T1000 (cell line): Measurements from ENCODE around the gene PLK1.
"Not testable (repeated sequence)": the region's sequence is repeated elsewhere in the genome, so short reads cannot be mapped to it uniquely, and the experiment has no call there.

Experiments used
- DNase-seq: peaks from one replicate; lab custom pipeline; 2025; ENCODE audit warnings: mixed read lengths; lab: John Stamatoyannopoulos, UW

PLK1 gene

DNA sequence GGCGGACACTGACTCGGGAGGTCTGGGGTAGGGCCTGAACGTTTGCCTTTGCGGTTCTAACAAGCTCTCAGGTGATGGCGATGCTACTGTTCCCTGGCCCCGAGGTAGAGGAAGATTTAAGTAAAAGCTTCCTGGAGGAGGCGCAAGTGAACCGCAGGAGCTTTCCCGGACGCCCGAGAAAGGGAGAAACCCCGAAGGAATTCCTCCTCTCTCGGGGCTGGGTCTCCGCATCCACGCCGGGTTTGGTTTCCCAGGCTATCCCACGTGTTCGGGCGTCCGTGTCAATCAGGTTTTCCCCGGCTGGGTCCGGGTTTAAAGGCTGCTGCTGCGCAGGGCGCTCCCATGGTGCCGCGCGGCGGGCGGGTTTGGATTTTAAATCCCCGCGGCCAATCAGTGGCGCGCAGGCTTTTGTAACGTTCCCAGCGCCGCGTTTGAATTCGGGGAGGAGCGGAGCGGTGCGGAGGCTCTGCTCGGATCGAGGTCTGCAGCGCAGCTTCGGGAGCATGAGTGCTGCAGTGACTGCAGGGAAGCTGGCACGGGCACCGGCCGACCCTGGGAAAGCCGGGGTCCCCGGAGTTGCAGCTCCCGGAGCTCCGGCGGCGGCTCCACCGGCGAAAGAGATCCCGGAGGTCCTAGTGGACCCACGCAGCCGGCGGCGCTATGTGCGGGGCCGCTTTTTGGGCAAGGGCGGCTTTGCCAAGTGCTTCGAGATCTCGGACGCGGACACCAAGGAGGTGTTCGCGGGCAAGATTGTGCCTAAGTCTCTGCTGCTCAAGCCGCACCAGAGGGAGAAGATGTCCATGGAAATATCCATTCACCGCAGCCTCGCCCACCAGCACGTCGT lies at the start of gene PLK1:
PLK1 (plus strand) TSS at position 460 of the 844 bp plus-strand sequence; CDS start at position 504, 44 bp downstream.
- DNase-seq: peak; percentile 80

DNA sequence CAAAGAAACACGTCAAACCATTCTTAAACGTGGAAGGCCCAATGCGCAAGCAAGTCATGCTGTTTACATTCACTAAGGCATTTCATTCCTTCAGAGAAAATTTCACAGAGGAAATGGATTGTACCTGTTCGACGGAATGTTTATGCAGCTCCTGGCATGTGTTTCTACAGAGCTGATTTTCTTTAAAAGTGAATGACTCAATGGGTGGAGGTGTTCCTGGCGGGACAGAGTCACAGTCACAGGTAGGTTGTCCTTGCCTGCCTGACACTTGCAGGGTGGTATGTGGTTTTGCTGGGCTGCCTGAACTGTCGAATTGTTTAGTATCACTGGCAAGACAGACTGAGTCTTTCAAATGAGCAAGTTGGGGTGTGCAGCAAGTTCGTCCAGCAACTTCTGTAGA lies 49.2 kb upstream of the PLK1 start:
- no peak for DNase-seq

DNA sequence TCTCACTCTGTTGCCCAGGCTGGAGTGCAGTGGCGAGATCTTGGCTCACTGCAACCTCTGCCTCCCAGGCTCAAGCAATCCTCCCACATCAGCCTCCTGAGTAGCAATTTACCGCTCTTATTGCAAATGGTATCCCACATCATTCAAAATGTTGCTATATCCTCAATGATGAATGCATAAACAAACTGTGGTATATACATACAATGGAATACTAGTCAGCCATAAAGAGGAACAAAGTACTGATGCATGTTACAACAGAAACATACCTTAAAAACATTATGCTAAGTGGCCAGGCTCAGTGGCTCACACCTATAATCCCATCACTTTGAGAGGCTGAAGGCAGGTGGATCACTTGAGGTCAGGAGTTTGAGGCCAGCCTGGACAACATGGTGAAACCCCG lies 46.8 kb upstream of the PLK1 start:
- not testable (repeated sequence) for DNase-seq

DNA sequence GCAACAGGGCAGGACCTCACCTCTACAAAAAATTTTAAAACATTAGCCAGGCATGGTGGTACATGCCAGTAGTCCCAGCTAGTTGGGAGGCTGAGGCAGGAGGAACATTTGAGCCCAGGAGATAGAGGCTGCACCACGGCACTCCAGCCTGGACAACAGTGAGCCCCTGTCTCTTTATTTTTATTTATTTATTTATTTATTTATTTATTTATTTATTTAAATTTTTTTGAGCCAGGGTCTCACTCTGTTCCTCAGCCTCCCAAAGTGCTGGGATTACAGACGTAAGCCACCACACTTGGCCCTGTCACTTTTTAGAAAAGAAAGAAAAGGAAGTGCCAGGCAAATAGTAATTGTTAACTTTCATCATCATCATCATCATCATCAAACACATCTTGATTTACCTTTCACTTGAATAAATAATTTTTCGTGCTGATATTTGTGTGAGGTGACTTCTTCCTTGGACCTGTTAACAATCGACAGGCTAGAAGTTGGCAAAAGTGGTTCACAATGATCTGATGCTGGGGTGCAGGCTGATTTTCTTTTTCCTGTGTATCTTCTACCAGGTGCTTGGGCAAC lies 44.1 kb upstream of the PLK1 start:
- DNase-seq: no peak

DNA sequence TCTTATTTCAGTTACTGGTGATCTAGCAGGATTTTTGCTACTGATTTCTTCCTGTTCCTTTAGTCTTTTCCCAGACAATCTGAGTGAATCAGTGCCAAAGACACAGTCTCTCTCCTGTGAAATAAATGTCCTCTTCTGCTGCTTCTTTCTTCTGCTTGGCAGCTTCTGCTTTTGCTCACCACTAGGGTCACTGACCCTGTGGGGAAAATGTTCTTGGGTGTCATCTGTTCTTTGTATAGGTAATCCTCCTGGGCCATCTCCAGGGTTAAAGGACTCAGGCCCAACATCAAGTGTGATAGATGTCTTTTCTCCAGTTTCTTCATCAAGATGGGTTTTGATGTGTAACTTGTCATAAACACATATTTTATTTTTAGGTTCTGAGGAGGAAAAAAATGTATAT lies 42.7 kb upstream of the PLK1 start:
- no peak for DNase-seq

DNA sequence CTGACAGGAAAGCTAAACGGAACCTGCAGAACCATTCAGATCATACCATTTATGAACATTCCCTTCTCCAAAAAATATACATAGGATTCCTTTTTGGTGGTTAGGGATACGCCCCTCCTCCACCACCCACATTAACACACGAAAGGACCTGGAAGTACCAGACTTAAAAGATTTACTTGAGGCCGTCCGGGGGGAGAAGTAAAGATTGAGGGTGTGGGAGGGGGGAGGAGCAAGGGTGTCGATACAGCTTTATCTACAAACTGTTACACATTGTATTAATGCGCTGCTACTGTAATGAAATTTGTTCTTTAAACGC lies 38.1 kb upstream of the PLK1 start:
- no peak for DNase-seq

DNA sequence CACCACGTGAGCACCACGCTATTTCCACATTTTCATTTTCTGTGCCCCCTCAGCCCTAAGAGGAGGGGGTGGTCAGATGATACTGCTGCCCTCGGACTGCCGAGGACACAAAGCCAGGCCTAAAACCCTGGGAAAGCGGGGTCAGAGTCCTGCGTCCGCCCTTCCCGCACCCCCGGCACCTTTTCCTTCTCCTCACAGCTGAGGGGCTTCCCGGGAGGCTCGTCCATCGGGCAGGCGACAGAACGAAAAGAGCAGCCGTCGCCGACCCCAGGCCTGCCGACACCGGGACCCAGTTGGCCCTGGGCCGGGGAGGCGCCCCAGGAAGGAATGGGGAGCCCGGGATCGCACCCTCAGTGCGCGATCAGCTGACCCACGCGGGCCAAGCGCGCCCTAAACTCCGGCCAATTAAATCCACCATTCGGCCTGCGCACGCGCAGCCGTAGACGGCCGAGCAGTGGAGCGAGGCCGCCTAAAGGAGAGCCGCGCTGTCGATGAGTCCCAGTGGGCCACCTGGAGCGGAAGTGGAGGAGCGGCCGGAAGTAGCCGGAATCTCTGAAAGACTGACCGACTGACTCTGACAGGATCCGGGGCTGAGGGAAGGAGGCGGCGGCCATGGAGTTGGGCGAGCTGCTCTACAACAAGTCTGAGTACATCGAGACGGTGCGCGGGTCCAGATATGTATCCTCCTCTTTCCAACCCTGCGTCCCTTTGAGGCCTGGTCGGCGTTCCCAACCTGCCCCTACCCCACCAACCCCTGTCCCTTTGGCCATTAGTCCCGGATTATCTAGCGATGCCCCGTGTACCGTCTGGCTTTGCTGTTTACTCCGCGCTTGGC lies 37.5 kb upstream of the PLK1 start, which contains the start of the genes DCTN5 and PALB2:
DCTN5 (plus strand) TSS at position 536 of the 835 bp plus-strand sequence; CDS start at position 613, 77 bp downstream.
PALB2 (minus strand) TSS at position 380 of the 835 bp plus-strand sequence; CDS start at position 227, 153 bp downstream.
- DNase-seq: peak; percentile 93

DNA sequence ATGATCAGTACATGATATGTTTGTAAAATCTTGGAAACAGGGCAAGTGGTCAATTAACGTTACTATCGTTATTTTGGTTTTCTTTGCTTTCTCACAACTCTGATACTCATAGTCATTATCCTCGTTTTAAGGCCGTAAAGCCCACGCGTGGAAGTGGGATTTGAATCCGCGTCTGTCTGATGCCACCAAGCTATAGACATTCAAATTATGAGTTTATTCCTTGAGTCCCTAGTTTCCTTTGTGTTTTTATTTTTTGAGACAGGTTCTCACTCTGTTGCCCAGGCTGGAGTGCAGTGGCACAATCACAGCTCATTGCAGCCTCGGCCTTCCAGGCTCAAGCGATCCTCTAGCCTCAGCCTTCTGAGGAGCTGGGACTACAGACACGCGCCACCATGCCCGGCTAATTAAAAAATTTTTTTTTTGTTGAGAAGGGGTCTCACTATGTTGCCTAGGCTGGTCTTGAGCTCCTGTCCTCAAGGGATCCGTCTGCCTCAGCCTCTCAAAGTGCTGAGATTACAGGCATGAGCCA lies 36.4 kb upstream of the PLK1 start:
- no peak for DNase-seq

DNA sequence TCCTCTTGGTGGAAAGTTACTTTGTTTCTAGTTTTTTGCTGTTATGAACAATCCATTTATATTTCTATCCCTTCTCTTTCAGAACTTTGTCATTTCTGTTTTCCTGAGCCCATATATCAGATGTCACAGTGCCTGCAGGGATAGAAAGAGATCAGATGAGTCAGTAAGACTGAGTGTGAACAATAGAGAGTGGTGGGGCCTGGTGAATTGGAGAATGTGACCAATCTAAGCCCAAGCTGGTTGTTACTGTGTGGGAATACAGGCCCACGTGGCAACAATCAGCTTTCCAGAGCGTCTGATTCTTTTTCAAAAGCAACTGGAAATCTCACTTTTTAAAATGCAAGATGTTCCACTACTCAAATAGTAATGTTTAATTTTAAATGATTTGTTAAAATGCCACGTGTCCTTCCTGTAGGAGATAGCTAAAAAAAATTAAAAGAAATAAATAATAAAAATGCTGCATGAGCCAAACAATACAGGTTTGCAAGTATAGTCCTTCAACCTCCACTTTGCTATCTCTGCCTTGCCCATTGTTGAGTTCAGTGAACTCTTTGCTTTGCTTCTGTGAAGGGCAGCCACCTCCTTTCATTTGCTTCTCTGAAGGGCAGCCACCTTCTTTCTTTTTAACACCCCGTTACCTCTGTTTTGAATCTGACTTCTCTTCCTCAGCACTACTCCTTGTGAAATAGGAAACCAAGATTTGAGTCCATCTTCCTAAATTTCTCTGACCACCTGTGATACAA lies 27.8 kb upstream of the PLK1 start:
- no peak for DNase-seq

DNA sequence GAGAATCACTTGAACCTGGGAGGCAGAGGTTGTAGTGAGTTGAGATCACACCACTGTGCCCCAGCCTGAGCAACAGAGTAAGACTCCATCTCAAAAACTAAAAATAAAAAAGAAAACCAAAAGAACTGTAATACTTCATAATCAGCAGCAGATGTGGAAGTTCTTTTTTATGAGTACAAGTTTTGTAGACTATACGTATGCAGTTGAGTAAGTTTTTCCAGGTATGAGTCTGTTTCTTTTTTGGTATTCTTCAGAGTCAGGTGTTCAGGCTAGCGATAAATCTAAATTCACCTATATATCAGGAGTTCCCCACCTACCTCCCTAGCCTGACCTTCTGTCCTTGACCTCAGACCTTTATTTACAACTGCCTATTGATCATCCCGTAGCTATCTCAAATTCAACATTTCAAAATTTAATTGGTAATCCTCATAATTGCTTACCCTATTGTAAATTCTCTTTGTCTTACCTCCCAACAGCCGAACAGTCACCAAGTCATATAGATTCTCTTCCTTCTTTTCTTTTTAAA lies 26.7 kb upstream of the PLK1 start:
- no peak for DNase-seq

DNA sequence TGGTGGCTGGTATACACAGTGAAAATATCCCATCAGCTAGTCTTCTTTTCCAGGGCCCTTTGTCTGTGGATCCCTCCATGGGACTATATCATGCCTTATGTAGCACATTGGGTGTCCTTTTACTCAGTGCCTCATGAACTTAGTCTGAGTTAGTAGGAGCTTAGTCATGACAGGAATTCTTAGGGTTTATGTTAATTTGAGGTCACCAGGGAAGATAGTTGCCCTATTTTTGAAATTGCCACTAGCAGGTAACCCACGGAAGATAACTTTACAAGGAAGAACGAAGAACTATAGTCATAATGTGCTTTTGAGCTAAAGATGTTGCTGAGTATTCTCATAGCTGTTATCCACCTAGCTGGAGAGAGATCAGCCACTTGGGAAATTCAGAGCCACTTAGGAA lies 14.8 kb upstream of the PLK1 start:
- DNase-seq: no peak

DNA sequence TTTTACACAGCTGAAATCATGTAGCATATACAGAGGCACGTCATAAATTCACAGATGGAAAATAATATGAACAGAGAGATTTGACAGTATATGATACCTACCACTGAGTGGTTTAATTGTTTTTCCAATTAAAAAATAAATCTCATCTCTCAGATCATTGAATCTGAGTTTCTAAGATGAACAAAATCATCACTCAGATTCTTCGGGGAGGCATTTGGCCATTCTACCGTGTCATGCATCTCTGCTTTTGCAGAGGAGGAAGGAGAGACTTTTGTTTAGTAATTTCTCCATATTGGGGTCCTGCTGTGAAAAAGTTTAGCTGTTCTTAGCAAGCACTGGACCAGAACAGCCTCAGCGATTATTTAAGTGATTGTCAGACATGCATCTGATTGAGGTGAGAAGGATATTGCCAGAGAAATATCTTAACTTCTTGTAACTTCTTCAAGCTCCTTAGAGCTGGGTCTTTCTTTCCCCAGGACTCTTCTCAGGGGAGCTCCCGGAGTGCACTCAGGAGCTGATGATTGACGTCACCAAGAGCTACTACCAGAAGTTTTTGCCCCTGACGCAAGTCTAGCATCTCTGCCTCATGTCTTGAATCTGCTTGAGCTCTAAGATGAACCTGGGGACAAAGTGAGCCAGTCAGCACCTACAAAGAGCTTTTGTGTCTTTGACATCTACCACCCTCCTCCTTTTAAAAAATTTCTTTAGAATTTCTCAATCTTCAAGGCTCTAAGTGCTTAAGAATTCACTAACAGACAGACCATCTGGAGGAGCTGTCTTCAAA lies 11.9 kb upstream of the PLK1 start:
- no peak for DNase-seq

DNA sequence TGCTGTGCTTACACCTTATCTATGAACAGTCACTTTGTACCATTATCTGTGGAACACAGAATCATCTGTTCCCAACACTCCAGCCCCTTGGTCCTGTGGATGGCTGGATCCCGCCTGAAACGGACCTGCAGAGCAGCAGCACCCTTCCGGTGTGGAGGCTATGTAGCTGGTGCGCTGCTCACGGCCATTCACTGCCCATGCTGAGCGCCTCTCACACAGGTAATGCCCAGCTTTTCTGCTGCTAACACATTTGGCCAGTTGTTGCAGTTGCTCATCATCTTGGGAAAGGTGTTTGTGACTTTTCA lies 11.4 kb upstream of the PLK1 start:
- DNase-seq: no peak

DNA sequence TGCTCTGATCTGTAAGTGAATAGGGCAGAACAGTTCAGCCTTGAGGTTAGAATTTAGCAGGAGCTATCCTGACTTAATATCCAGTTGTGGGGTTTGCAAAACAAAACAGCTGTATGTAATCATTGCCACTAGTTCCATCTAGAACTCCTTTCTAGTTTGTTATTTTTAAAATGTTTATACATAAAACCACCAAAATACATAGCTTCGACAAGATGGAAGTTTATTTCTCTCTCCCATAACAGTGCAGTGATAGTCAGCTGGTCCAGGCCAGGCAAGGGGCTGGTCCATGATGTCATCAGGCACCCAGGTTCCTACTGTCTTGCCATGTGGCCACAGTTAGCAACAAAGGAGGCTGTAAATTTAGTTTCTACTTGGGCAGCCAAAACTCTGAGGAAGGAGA lies 10.5 kb upstream of the PLK1 start:
- DNase-seq: no peak

DNA sequence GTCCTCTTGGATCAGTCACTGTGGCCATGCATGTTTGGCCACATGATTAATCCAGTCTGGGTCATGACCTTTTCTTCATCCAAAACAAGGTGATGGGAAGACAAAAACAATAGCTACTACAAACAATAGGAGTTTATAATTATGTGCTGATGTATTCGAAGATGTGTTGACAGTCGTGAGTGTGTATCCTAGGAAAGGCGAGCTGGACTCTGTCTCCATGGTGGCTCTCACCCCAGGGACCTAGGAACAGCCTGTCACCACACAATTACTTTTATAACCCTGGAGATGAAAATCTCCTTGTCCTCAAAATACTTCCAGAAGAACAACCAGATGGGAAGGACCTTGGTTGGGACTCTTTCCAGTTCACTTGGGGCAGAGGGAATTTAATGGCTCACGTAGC lies 9.8 kb upstream of the PLK1 start:
- no peak for DNase-seq

DNA sequence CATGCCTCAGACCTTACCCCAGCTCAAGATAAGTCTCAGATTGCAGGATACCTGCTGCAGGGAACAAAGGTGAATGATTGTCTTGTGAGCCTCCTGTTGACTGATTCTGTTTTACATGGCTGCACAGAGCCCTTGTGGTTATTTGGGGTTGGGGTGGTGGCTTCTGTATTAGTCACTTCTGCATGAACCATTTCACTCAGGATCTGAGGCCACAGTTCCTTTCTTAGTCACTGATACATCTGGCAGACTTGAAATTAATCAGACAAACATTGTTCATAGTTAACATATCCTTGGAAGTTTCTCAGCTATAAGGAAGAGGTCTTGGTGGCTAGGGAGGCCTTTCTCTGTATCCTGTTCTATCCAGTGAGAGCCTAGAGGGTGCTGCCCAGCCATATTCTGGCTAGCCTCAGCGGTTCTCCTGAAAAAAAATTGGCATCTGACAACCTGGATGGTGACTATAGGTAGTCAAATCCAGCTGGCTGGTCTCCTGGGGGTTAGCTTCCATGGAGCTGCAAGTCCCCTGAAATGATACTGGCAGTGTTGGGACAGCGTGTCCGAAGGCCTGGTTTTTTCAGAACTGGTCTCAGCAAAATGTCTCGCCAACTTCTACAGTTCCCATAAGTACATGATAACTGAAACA lies 8.4 kb upstream of the PLK1 start:
- DNase-seq: peak; percentile 20

DNA sequence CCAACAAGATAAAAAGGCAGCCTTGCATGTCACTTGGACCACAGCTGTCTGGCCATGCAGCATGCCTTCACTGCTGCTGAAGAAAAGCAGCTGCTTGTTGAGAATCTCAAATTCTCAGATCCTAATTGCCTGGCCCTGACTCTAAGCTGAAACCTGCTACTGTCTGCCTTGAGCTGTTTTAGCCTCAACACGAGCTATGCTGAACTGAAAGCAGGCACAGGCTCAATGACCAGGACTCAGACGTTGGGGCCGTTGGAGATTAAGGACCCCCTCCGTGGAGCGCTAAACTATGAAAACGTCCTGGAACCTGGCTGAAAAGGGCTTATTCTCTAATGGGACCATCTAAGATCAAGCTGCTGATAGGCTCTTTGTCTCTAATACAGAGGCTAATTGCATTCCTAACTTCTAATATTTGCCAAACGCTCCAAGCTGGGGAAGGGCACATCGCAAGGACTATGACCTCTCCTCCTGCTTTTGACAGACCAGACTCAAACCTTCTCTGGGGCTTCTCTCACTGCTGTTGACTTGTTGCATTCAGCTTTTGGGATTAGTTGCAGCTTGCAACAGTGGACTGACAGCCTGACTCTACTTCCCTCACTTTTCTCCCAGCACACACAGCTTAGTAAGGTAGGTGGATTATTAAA lies 4.6 kb upstream of the PLK1 start:
- DNase-seq: no peak

DNA sequence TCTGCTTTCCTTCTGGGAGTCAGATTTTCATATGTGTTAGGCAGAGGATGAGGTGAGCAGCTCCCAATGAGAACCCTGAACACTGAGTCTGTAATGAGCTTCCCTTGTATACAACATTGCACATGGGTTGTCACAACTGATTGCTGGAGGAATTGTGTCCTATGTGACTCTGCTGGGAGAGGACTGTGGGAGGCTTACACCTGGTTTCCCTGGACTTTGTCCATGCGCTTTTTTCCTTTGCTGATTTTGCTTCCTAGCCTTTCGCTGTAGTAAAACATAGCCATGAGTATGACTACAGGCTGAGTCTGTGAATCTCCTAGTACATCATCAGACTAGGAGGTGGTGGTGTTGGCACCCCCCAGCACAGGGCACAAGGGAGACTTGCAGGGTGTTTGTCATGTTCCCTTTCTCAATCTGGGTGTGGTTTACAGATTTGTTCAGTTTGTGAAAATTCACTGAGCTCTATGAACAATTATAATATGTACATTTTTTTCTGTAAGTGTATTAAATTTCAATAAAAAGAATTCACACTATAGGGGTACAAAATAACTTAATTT lies 1.7 kb upstream of the PLK1 start:
- no peak for DNase-seq

DNA sequence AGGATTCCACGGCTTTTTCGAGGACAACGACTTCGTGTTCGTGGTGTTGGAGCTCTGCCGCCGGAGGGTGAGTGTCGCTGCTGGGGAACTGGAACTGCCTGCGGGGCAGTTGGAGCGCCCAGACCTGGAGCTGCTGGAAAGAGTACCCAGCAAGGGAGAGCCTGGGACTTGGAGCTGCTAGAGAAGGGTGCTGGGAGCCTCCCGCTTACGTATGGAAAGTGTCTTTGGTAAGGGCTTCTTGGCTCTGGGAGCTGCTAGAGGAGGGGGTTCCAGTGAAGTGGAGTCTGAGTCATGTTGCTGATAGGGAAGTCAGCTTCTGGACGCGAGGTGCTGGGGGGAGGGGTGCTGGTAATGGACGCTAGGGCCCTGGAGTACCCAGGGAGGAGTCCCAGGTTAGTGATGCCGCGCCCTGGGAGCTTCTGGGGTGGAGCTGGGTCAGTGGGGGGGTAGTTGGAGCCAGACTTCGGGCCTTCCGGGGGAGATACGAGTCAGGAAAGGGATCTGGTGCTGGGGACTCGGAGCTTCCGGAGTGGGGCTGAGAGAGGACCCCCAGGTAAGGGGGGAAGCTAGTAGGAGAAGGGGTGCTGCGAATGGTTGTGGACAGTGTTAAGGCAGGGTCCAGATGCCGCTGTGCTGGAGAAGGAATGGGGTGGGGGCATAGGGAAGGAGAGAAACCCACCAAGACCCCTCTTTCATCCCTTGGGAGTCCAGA lies 741 bp downstream of the PLK1 start:
- DNase-seq: no peak
